GM19328 (cell line): ENCODE measurements around the gene BMP7.
"Not testable (repeated sequence)": the region's sequence is repeated elsewhere in the genome, so short reads cannot be mapped to it uniquely, and the experiment has no call there.

Experiments
- ATAC-seq: cut with Tn5 transposase; IDR thresholded peaks from one replicate; pipeline ENCODE4 v1.9.1; 2021; ENCODE audit warnings: mild to moderate bottlenecking, moderate library complexity; ENCODE audit not compliant: unreplicated experiment

BMP7 gene

DNA sequence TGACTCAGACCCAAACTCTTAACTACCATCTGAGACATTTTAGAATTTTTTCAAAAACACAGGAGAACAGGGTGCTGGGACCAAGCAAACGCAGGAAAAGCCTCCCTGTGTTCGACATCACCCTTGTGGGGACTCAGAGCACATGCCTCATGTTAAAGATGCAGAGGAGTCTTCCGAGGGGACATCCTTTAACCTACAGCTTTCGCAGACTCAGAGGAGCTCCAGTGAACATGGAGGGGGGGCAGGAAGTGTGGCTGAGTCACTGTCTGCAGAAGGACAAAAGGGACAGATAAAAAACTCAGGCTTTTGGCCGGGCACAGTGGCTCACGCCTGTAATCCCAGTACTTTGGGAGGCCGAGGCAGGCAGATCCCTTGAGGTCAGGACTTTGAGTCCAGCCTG, 15.1 kb downstream of the BMP7 start:
- ATAC-seq, result no peak

DNA sequence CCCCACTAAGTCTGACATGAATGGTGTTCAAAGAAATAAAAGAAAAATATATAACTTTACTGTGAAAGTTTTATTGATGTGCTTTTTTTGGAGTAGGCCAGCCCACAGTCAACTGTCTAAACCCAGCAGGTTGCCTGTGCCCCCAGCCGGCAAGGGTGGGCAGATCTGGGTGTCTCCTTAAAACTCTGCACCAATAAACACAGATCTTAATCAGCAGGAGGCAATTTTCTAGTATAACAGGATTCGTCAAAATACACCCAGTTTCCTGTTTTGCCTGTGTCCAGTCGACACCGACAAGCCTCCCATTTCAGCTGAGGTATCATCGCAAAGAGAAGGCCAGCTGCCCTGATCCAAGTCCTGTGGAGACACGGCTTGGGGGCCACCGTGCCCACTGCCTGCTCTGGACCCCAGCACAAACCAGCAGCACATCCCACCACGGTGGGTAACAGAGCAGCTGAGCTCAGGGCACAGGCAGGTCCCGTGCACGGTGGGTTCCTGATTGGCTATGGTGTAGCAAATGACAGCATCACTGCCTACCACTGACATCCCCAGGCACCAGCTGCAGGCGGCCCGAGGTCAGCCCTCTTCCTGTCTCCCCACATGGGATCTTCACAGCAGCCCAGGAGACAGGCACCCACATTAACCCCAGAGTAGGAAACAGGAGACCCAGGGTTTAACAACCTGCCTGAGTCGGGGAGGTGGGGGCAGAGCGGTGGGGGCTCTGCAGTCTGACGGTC, 15.7 kb downstream of the BMP7 start:
- no peak for ATAC-seq

DNA sequence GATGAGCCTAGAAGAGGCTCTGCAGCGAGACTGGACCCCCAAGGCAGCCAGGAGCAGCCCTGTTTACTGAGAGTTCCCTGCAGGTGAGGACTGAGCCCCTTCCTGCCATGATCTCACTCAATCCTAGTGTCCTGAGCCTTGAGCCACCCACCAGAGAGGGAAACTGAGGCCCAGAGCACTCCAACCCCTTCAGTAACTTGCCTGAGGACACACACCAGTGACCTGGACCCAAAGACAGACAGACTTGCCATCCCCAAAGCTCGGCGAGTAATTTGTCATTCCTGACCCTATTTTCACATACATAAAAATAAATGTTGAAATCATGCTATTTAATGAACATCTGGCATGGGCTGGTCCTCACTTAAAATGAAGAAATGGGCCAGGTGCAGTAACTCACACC, 16.7 kb downstream of the BMP7 start:
- ATAC-seq, result no peak

DNA sequence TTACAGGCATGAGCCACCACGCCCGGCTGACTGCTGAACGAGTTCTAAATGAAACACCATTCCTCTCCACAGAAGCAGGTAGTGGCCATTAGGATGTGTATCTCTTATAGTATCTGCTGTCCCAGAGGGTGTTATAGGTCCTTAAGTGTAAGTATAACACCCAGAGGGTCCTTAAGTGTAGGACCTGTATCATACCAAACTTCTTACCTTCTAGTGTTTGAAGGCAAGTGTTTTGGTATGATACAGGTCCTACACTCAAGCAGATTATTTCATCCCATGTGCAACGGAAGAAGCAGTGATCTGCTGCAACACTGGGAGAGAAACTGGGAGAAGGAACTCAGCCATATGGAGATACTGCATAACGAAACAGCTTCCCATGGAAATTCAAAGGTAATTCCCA, 17.4 kb downstream of the BMP7 start:
- no peak for ATAC-seq

DNA sequence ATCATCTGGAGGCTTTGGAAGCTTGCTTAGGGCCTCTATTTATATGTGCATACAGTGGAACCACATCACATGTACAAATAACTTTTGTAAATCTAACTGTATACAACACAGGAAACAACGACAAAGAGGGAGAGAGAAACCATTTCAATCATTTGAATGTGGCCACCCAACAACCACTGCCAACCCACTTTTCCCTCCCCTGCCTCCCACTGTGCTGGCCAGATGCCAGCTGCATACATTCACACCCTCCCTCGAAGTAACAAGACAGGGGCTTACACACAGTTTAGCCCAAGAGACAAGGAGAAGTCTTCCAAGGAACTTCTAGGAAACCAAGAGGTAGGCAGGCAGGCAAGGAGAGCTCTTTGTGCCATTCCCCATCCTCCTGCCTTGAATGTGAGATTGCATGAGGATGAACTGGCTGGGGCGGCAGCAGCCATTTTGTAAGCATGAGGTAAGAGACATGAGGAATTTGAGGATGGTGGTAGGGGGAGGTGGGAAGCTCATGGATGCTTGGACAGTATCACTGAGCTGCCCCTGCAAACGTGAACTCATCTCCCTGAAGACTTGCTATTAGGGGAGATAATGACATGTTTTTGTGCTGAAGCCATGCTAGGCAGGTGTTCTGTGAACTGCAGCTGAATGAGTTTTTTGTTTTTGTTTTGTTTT, 18.2 kb downstream of the BMP7 start:
- ATAC-seq, result no peak

DNA sequence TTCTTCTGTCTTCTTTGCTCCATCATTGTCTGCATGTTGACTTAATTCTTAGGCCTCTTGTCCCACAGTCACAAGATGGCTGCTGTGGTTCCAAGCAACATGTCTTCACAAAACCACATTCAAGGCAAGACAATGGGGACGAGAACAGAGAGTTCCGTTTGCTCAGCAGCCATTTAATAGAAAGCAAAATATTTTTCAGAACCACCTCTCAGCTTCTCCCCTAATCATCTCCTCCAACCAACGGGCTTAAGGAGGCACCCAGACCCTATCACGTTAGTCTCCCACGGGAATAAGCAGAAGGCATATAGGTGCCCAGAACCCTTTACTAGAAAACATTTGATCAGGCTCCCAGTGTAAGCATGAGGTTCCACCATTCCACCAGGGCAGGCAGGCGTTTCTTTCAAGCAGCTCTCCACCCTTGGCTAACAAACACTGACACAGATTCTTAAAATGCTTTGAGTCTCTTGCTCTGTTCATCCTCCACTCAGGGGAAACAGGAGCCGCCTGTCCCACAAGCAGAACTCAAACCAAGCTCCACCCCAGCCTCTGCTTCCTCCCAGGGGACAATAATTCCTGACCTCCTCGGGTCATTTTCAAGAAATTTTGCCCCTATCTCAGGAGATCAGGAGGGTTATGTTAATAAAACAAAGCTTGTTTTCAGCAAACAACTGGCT, 19.0 kb downstream of the BMP7 start:
- no peak for ATAC-seq

DNA sequence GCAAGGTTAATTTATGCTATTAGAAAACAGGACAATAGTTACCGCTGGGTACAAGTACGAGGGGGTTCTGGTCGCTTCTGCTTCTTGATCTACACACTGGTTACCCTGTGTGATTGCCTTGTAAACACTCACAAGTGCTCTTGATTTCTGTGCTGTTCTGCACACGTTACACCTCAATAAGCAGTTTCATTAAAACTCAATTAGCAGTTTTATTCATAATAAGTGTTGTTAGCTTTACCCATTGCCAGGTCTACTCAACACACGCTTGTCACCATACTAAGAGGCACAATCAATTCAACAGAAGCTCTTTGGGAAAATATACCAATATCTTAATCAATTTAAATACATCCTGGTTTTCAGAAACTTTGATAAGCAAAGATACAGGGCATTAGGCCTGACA, 20.4 kb downstream of the BMP7 start:
- ATAC-seq, result no peak

DNA sequence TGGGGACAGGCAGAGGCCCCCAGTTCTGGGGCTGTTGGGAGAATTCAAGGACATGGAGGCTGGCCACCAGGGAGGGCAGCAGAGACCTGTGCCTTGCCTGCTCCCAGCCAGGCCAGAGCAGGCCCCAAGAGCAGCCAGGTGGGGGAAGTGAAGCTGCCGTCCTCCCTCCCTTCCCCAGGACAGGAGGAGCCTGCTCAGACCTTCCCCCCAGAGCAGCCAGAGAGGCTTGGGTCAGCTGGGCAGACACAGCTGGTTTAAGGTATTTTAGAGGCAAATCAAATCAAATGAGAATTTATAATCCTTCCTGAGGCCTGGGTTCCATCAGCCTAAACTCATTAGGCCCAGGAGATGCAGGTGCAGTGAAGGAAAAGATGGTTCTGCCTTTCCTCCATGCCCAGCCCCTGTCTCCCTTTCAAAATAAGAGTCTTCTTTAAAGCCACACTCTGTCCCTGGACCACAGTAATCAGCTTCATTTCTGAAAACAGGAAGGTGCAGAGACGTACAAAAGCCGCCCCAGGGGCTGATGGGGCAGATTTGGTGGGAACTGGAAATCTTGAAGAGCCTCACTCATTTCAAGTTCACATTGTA, 21.7 kb downstream of the BMP7 start:
- ATAC-seq, result no peak

DNA sequence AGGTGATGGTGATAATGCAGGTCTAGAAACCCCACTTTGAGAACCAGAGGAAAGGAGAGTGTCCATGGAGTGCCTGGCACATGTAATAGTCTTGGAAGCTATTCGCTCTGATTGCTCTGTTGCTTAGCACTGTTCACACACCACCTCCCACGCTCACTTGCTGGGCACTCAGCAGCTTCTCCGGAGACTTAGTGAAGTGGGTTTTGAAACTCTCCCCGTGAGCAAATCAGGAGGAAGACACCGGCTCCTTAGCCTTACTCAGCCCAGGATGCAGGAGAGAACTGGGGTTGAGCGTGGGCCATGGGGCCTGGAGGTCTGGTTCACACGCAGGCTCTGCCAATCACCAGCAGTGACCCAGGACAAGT, 22.2 kb downstream of the BMP7 start:
- no peak for ATAC-seq

DNA sequence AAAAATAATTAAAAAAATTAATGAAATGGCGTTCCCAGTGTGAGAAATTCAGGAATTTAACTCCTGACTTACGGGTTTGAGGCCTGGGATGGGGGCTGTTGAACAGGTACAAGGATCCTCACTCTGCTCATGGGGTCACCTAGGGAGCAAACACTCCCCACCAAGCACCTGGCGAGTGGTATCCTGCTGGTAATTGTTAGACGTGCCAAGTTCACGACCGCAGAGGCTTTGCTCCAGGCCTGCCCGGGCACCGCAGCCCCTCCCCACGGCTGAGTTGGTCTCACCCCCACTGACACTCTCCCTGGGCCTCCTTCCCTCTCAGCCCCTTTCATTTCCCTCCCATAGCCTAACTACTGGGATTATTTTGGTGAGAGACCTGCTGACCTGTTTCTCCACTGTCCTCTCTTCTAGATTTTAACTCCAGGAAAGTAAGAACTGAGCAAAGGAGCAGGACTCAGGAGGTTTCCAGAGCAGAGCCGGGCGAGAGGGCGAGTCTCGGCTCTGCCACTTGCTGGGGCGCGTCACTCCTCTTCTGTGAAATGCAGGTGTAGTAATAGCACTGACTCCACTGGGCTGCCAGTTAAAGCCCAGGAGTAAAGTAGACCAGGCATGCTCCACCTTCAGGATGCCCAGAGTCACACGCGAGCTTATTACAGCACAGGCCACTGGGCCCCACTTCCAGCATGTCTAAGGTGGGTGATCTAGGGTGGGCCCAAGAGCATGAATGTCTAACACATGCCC, 22.8 kb downstream of the BMP7 start:
- ATAC-seq, result no peak

DNA sequence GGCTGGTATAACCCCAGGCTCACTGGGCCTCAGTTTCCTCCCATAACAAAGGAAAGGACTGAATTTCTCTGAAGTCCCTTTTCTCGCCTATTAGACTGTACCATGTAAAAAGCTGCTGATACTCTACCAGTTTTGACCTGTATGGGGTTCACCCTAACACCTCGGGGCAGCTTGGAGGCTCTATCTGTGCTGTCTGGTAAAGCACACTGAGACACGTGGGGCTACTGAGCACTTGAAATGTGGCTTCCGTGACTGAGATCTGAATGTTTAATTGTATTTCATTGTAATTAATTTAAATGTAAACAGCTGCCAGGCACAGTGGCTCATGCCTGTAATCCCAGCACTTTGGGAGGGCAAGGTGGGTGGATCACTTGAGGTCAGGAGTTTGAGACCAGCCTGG, 24.0 kb downstream of the BMP7 start:
- no peak for ATAC-seq

DNA sequence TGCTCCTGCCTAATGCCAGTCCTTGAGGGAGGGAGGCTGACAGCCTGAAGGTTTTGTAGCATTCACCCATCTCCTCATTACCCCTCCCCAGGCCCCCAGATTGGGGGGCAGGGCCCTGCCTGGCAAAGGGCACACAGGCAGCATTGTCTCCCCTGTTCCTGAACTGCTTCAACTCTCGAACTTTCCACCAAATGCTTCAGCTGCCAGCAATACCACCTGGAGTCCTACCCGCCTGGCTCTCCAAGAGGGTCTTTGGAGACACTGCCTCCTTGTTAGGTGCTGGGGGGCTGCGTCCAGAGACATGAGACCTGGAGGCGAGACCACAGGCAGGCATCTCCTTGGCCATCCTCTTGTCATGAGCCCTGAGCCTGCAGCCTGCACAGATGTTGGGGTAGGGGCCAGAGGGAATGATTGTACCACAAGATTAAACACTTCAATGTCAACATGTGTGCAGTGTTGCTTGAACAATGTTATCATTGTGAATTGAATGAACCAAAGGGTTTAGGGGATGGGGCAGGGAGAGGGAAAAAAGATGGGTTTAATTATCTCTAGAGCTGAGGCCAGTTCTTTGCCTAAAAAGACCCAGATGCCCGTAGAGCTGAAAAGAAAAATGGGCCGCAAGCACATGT, 25.0 kb downstream of the BMP7 start:
- no peak for ATAC-seq

DNA sequence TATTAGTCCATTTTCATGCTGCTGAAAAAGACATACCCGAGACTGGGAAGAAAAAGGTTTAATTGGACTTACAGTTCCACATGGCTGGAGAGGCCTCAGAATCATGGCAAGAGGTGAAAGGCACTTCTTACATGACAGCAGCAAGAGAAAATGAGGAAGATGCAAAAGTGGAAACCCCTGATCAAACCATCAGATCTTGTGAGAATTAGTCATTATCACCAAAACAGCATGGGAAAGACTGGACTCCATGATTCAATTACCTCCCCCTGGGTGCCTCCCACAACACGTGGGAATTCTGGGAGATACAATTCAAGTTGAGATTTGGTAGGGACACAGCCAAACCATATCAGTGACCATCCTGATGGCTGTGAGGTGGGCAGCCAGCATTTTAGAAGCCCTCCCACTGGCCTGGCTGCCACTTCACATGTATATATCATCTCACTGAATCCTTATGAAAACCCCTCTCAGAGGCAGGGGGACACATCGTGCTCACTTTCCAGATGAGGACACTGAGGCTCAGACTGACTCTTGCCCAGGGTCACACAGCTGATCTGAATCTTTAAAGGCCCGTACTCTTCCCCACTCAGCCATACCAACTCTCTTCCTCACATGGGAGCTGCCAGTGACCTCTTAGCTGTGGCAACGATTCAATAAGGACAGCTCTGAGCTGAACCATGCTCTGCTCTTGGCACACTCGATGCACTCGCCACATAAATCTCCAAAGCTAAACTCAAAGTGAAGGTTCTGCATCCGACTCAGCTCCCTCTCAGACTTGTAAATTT, 25.7 kb downstream of the BMP7 start:
- ATAC-seq, result no peak

DNA sequence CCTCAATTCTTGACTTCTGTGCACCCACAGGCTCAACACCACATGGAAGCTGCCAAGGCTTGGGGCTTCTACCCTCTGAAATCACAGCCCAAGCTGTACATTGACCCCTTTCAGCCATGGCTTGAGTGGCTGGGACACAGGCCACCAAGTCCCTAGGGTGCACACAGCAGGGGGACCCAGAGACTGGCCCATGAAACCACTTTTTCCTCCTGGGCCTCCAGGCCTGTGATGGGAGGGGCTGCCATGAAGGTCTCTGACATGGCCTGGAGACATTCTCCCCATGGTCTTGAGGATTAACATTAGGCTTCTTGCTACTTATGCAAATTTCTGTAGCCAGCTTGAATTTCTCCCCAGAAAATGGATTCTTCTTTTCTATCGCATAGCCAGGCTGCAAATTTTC, 26.7 kb downstream of the BMP7 start:
- ATAC-seq, result not testable (repeated sequence)

DNA sequence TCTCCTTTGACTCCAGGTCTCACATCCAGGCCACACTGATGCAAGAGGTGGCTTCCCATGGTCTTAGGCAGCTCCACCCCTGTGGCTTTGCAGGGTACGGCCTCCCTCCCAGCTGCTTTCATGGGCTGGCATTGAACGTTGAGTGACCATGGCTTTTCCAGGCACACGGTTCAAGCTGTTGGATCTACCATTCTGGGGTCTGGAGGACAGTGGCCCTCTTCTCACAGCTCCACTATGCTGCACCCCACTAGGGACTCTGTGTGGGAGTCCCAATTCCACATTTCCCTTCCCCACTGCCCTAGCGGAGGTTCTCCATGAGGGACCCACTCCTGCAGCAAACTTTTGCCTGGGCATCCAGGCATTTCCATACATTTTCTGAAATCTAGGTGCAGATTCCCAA, 27.1 kb downstream of the BMP7 start:
- ATAC-seq, result not testable (repeated sequence)

DNA sequence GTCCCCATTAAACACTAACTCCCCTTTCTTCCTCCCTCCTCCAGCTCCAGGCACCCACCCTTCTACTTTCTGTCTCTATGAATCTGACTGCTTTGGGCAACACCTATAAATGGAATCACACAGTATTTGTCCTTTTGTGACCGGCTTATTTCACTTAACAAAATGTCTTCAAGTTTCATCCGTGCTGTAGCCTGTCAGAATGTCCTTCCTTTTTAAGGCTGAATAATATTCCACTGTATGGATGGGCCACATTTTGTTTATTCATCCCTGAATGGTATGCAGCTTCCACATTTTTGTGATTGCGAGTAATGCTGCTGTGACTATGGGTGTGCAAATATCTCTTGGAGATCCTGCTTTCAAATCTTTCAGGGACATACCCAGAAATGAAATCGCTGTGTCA, 28.4 kb downstream of the BMP7 start:
- no peak for ATAC-seq

DNA sequence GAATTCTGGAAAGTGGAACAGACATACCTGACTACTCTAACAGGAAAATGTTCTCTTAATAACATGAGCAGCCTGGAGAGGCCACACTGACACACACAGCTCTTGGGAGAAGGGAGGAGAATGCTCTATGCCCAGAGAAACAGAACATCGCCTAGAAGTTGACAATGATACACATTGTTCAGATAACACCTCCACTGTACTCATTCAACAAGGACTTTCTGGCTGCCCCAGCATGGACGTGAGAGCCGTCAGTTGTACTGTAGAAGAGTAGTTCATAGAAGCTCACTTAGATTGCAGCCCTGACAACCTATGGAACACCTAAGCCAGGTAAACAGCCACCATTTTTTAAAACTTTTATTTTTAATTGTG, 28.9 kb downstream of the BMP7 start:
- ATAC-seq, result no peak

DNA sequence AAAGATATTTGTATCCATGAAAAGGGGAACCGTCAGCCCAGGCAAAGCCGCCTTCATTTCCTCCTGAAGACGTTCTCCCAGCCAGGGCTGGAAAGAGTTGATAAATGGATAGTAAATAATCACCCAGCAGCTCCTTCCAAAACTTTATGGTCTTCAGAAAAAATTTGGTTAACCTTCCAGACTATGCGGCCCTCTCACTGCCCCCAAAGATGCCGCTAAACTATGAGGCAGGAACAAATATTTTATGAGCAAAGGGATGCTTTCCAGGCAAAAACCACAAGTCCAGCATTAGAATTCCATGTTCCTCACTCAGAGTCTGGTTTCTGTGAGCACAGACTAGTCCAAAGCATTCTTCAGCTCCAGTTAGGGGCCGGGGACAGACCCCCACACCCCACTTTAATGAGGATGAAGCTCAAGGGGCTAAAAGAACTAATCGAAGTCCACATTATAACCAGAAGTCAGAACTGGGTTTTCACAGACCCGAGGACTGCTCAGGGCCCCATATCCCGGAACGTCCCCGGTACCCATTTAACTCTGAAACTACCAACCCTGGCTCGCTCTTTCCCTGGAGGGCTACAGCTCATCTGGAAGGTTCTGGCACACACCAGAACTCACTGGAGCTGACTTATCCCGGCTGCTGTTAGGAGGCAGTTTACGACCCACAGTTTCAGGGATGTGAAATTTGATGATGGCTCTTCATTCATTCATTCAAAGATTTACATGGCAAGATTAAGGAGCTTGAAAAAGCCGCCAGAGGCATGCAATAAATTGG, 29.4 kb downstream of the BMP7 start:
- no peak for ATAC-seq

DNA sequence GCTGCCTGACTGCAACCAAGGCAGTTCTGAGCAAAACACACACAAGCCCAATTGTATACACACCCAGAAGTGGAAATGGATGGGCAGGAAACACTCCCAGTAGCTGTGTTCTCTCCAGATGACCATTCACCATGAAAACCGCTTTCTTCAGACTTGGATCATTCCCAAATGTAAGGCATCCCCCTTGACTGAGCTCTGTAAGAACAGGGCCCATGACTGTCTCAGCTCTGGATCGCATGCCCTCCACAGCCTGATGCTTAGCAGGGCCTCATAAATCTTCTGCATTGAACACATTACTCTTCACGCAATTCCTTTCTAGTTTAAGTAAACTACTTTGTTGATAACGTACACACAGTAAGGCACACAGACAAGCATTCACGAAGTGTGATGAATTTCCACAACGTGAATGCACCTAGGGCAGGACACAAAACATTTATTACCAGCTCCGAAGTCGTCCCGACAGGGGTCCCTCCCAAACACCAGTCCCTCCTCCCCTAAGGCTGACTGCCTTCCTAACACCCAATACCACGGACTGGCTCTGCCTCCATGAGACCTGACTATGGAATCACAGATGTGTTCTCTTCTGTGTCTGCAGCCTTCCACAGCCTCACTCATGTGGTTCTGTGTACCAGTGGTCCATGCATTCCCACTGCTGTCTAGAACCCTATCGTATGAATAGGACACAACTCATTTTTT, 31.7 kb downstream of the BMP7 start:
- ATAC-seq, result no peak
